SHP77 (cell line): ENCODE measurements around the gene PARG.
"Not testable (repeated sequence)": the region's sequence is repeated elsewhere in the genome, so short reads cannot be mapped to it uniquely, and the experiment has no call there.

ENCODE experiments used
- DNase-seq, 2 experiments: peaks; one replicate each; lab custom pipeline; 2025; lab: John Stamatoyannopoulos, UW

The PARG gene

DNA sequence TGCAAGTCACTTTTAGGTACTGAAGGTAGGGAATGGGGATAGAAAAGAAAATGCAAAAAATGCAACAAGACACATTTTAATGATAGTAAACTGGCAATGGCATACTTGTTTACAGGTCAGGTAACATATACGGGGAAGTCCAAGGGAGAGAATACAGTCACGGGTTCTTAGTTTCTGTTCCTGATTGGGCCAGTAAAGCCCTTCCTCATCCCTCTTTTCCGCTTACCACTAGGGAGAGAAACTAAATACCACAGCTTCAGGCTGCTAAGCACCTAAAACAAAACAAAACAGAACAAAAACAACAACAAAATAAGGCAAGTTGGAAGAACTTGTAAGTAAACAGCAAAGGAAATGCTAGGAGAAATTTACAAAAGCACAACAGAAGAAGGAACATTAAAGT is 114.5 kb downstream of the PARG start:
- no peak for DNase-seq

- DNase-seq: no peak
Measured at GRCh38 chr10:49819234-49819958, 122.4 kb downstream of the PARG start.

DNA sequence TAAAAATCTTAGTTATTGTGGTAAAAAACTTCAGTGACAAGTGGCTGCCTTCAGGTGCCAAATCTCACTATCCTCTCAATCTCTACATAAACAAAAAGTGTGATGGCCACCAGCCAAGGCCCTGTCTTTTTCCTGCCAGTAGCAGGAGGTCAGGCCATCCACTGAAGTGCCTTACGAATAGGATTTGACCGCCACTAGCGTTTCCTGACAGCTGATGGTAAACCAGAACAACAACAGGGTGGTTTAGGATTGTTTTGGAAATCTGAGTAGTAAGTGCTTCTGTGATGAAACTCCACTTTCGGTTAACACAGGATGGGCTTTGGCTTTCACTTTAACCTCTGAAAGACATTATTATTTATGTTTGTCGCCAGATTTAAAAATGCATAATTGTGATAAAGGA is 124.0 kb downstream of the PARG start:
- DNase-seq: no peak

GRCh38 chr10:49803988-49804387 is 137.8 kb downstream of the PARG start:
- no peak for DNase-seq

GRCh38 chr10:49798275-49798674 is 143.6 kb downstream of the PARG start:
- no peak for DNase-seq

DNA sequence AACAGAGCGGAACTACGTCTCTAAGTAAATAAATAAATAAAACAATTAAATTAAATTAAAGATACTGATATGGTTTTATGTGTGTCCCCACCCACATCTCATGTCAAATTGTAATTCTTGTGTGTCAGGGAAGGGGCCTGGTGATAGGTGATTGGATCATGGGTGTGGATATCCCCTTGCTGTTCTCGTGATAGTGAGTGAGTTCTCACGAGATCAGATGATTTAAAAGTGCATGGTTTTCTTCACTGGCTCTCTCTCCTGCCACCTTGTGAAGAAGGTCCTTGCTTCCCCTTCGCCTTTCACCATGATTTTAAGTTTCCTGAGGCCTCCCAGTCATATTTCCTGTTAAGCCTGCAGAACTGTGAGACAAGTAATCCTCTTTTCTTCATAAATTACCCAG is 150.7 kb downstream of the PARG start:
- DNase-seq: no peak

- no peak for DNase-seq
Measured at GRCh38 chr10:49784681-49785080, 157.1 kb downstream of the PARG start.

GRCh38 chr10:49783645-49784044 is 158.2 kb downstream of the PARG start:
- DNase-seq: no peak

- no peak for DNase-seq
Measured at GRCh38 chr10:49781247-49781646, 160.6 kb downstream of the PARG start.

DNA sequence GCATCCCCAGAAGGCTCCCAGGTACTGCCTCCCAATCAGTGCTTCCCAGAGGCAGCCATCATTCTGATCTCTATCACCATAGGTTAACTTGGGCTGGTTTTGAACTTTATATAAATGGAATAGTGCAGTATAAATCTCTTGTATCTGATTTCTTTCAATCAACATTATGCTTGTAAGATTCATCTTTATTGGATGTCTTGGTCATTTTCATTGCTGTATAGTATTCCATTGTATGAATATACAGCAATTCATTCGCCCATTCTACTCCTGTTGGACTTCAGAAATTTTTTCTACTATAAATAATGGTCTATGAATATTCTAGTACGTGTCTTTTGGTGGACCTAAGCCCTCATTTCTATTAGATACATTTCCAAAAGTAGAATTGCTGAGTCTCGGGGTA is 163.6 kb downstream of the PARG start:
- DNase-seq: no peak

- no peak for DNase-seq
Measured at GRCh38 chr10:49776851-49777250, 165.0 kb downstream of the PARG start.

DNA sequence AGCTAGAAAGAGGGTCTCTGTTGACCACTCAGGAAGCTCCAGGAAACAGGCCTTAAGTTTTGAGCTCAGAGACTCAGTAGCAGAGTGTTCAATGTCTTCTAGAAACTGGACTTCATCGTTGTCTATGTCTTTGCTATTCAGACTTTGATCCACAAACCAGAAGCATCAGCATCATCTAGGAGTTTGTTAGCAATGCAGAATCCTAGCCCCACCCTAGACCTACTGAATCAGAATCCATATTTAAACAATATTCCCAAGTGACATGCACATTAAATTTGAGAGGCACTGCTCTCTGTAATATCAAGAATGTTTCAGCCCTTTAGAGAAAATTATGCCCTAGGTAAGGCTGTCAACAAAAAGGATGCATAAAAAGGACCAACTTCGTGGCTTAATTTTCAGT is 166.8 kb downstream of the PARG start:
- no peak for DNase-seq

DNA sequence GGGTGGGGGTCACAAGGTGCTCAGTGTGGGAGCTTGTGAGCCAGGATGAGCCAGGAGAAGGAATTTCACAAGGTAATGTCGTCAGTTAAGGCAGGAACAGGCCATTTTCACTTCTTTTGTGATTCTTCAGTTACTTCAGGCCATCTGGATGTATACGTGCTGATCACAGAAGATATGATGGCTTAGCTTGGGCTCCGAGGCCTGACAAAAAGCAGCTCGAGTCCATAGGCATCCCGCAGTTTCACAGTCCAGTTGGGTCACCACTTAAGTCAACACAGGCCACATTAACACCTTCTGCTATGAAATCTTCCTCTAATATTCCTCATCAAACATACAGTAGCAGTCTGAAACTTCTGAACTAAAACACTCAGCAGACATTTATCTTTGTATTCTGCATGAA is 168.9 kb downstream of the PARG start:
- not testable (repeated sequence) for DNase-seq

DNA sequence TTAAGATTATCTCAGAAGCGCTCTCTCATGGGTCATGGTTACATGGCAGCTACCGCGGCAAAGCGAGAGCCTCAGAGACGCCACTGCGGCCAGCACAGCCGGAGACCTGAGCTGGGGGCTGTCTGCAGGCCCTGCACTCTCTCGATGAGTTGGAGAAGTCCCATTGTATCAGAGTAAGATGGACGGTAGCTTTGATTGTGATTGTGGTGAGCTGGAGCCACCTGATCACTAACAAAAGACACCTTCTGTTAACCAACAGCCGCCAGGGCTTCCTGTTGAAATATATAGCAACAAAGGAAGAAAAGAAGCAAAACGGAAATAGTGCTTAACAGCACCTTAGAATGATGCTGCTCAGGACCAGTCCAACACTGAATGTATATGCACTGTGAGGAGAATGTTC is 170.8 kb downstream of the PARG start:
- DNase-seq: not testable (repeated sequence)

- DNase-seq: no peak
Measured at GRCh38 chr10:49769692-49770091, 172.1 kb downstream of the PARG start.

- DNase-seq: no peak
Measured at GRCh38 chr10:49768731-49769130, 173.1 kb downstream of the PARG start.

- DNase-seq: no peak
Measured at GRCh38 chr10:49768329-49768728, 173.5 kb downstream of the PARG start.
